ENCODE measurements around the gene OSR1.

OSR1 gene

GRCh38 chr2:19331450-19331849 lies 27.0 kb downstream of the OSR1 start:
- no peak for TF ChIP-seq CTCF (IDR thresholded peaks at IDR 0.05; ENCODE audit: low read depth, low read length)
- H3K4me3 ChIP-seq (ENCODE audit: low read depth, low read length): no peak overlapping the region

GRCh38 chr2:19330436-19330835 lies 28.0 kb downstream of the OSR1 start:
- TF ChIP-seq CTCF (IDR thresholded peaks at IDR 0.05; ENCODE audit: low read depth, low read length): no peak
- H3K4me3 ChIP-seq (ENCODE audit: low read depth, low read length): no peak overlapping the region

- H3K4me3 ChIP-seq (ENCODE audit: low read depth, low read length): no peak overlapping the region
- TF ChIP-seq CTCF (IDR thresholded peaks at IDR 0.05; ENCODE audit: low read depth, low read length): no peak
Observed at GRCh38 chr2:19329445-19329844, 29.0 kb downstream of the OSR1 start.

- H3K4me3 ChIP-seq (ENCODE audit: low read depth, low read length): no peak overlapping the region
- no peak for TF ChIP-seq CTCF (IDR thresholded peaks at IDR 0.05; ENCODE audit: low read depth, low read length)
Observed at GRCh38 chr2:19327496-19327895, 30.9 kb downstream of the OSR1 start.

GRCh38 chr2:19321946-19322345 lies 36.5 kb downstream of the OSR1 start:
- H3K4me3 ChIP-seq (ENCODE audit: low read depth, low read length): no peak overlapping the region
- TF ChIP-seq CTCF (IDR thresholded peaks at IDR 0.05; ENCODE audit: low read depth, low read length): no peak

- TF ChIP-seq CTCF (IDR thresholded peaks at IDR 0.05; ENCODE audit: low read depth, low read length): no peak
- no peak overlapping the region for H3K4me3 ChIP-seq (ENCODE audit: low read depth, low read length)
Observed at GRCh38 chr2:19320813-19321212, 37.6 kb downstream of the OSR1 start.

- no peak overlapping the region for H3K4me3 ChIP-seq (ENCODE audit: low read depth, low read length)
- TF ChIP-seq CTCF (IDR thresholded peaks at IDR 0.05; ENCODE audit: low read depth, low read length): no peak
Observed at GRCh38 chr2:19319698-19320097, 38.7 kb downstream of the OSR1 start.
